ENCODE results near the gene ILK.

DNA sequence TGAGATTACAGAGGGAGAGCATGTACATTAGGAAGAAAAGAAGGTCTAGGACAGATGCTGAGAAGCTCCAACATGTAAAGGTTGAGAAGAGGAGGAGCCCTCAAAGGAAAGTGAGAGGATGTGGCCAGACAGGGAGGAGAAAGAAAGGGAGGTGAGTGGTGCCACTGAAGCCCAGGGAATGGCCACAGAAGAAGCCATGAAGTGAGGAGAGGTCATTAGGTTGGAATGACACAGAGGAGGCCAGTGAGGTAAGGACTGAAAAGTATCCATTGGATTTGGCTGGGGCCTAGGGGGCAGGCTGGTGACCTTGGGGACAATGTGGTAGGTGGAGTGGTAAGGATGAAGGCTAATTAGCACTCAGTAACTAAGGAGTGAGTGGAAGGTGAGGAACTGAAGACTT is 55.1 kb downstream of the ILK start:
- TF ChIP-seq EZH2 (IDR thresholded peaks at IDR 0.05; ENCODE audit: low read length, missing control alignments) (no peak), CTCF (conservative IDR thresholded peaks at IDR 0.05 in 1 of 2, IDR thresholded peaks at IDR 0.05 in 1 of 2; ENCODE audit: low read depth in 1 of 2, low read length in 2 of 2) (no peak)
